Measurements from ENCODE around the gene TNNT2.

The TNNT2 gene

GRCh38 chr1:201311356-201312011, 66.0 kb downstream of the TNNT2 start:
- TF ChIP-seq SP1 (IDR thresholded peaks at IDR 0.05) (no peak), FOXM1 (IDR thresholded peaks at IDR 0.05; ENCODE audit: borderline replicate concordance) (no peak), PKNOX1 (IDR thresholded peaks at IDR 0.05) (no peak), BHLHE40 (IDR thresholded peaks at IDR 0.05; ENCODE audit: borderline replicate concordance) (no peak), CTBP1 (IDR thresholded peaks at IDR 0.05; ENCODE audit: borderline replicate concordance) (no peak), HDGF (IDR thresholded peaks at IDR 0.05; ENCODE audit: borderline replicate concordance) (no peak), SUZ12 (IDR thresholded peaks at IDR 0.05) (no peak), TARDBP (IDR thresholded peaks at IDR 0.05) (no peak), LEF1 (IDR thresholded peaks at IDR 0.05; ENCODE audit: borderline replicate concordance) (no peak), ZNF384 (IDR thresholded peaks at IDR 0.05) (no peak), FOXK2 (IDR thresholded peaks at IDR 0.05) (no peak), L3MBTL2 (conservative IDR thresholded peaks at IDR 0.05) (no peak), ELF4 (IDR thresholded peaks at IDR 0.05) (no peak)
- ChIA-PET CTCF (interaction anchor here (0.7 to 1.9 kb wide), 2 partner anchors 36 to 43 kb away, joined by 3 to 4 read pairs; no protein-coding TSS in a partner anchor), POLR2A (no interaction called here)
- no peak for DNase-seq (ENCODE audit: extremely low spot score)

GRCh38 chr1:201310986-201311355, 66.5 kb downstream of the TNNT2 start:
- no peak for DNase-seq (ENCODE audit: extremely low spot score)
- TF ChIP-seq FOXK2 (IDR thresholded peaks at IDR 0.05): no peak
- ChIA-PET CTCF (interaction anchor here (0.7 to 1.9 kb wide), 2 partner anchors 37 to 44 kb away, joined by 3 to 4 read pairs; no protein-coding TSS in a partner anchor), POLR2A (no interaction called here)

- no peak for DNase-seq (ENCODE audit: extremely low spot score)
- CTCF ChIA-PET: interaction anchor here (0.7 to 1.9 kb wide), 2 partner anchors 38 to 44 kb away, joined by 3 to 4 read pairs; no protein-coding TSS in a partner anchor
- TF ChIP-seq LEF1 (IDR thresholded peaks at IDR 0.05; ENCODE audit: borderline replicate concordance) (no peak), ELF4 (IDR thresholded peaks at IDR 0.05) (no peak), PKNOX1 (IDR thresholded peaks at IDR 0.05) (no peak), HDGF (IDR thresholded peaks at IDR 0.05; ENCODE audit: borderline replicate concordance) (no peak), L3MBTL2 (conservative IDR thresholded peaks at IDR 0.05) (no peak), CTBP1 (IDR thresholded peaks at IDR 0.05; ENCODE audit: borderline replicate concordance) (no peak), NFRKB (IDR thresholded peaks at IDR 0.05) (no peak), FOXA1 (IDR thresholded peaks at IDR 0.05) (no peak), FOXM1 (IDR thresholded peaks at IDR 0.05; ENCODE audit: borderline replicate concordance) (no peak), TARDBP (IDR thresholded peaks at IDR 0.05) (no peak), SP1 (IDR thresholded peaks at IDR 0.05) (no peak), ZNF384 (IDR thresholded peaks at IDR 0.05) (no peak)
- POLR2A ChIA-PET: no interaction called here
These were observed 67.1 kb downstream of the TNNT2 start for GRCh38 chr1:201310251-201310985.

GRCh38 chr1:201309416-201309815, 68.1 kb downstream of the TNNT2 start:
- ChIA-PET POLR2A (no interaction called here), CTCF (interaction anchor here (1.1 to 1.6 kb wide), 2 partner anchors 11 to 37 kb away, joined by 3 to 8 read pairs; no protein-coding TSS in a partner anchor)
- TF ChIP-seq CTBP1 (IDR thresholded peaks at IDR 0.05; ENCODE audit: borderline replicate concordance): no peak
- 0 out of 2 replicates have a peak, but pooled peaks have one; percentile 26 for TF ChIP-seq BHLHE40 (IDR thresholded peaks at IDR 0.05; ENCODE audit: borderline replicate concordance)
- peak; percentile 45; the same call in 1 of the 2 replicates for TF ChIP-seq L3MBTL2 (conservative IDR thresholded peaks at IDR 0.05)
- DNase-seq (ENCODE audit: extremely low spot score): peak; percentile 68

Data from HEK293T (cell line).